ENCODE data around the gene COQ9. TPM values are rescaled to one million over a fixed set of nuclear protein-coding genes. Genes with fewer than 3 reads are reported as not detected.

The COQ9 gene
- total RNA-seq, 2 donors from 2014 or later = 29.5 to 33.5 TPM

DNA sequence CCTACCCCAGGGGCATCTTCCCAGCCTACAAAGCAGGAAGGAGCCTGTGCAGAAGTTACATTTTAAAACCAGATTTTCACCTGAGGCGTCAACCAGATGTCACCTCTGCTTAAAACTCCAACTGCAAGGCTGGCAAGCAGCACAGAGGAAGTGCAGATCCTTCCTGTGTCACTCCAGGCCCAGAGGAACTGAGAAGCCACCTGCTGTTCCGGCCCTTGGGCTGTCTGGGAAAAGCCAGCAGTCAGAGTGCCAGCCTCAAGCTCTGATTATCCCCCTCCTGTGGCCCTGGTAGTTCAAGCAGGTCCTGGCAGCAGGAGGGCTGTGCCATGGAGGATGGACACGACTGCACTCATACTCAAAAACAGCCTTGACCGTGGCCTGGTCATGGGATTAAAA, 25.4 kb downstream of the COQ9 start:
- peaks cover 61% of the 10 kb centered on the region for H3K36me3 ChIP-seq
- H3K4me3 ChIP-seq = no peak overlapping the region
- no peak overlapping the region for H3K27ac ChIP-seq
- no peaks in the 10 kb centered on the region for H3K9me3 ChIP-seq
- no peak for ATAC-seq (ENCODE audit: insufficient number of reproducible peaks, low FRiP score, low read depth)
- TF ChIP-seq, protein P1, sequence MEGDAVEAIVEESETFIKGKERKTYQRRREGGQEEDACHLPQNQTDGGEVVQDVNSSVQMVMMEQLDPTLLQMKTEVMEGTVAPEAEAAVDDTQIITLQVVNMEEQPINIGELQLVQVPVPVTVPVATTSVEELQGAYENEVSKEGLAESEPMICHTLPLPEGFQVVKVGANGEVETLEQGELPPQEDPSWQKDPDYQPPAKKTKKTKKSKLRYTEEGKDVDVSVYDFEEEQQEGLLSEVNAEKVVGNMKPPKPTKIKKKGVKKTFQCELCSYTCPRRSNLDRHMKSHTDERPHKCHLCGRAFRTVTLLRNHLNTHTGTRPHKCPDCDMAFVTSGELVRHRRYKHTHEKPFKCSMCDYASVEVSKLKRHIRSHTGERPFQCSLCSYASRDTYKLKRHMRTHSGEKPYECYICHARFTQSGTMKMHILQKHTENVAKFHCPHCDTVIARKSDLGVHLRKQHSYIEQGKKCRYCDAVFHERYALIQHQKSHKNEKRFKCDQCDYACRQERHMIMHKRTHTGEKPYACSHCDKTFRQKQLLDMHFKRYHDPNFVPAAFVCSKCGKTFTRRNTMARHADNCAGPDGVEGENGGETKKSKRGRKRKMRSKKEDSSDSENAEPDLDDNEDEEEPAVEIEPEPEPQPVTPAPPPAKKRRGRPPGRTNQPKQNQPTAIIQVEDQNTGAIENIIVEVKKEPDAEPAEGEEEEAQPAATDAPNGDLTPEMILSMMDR (IDR thresholded peaks at IDR 0.05) = no peak
- no peak for DNase-seq (ENCODE audit: low spot score)
- H3K27me3 ChIP-seq (replicated peaks; ENCODE audit: insufficient read depth) = no peaks in the 10 kb centered on the region
- H3K4me1 ChIP-seq (ENCODE audit: control insufficient read depth in 1 of 2, low read depth in 2 of 2) = peaks cover 7 to 30% of the 10 kb centered on the region in 2 donors

DNA sequence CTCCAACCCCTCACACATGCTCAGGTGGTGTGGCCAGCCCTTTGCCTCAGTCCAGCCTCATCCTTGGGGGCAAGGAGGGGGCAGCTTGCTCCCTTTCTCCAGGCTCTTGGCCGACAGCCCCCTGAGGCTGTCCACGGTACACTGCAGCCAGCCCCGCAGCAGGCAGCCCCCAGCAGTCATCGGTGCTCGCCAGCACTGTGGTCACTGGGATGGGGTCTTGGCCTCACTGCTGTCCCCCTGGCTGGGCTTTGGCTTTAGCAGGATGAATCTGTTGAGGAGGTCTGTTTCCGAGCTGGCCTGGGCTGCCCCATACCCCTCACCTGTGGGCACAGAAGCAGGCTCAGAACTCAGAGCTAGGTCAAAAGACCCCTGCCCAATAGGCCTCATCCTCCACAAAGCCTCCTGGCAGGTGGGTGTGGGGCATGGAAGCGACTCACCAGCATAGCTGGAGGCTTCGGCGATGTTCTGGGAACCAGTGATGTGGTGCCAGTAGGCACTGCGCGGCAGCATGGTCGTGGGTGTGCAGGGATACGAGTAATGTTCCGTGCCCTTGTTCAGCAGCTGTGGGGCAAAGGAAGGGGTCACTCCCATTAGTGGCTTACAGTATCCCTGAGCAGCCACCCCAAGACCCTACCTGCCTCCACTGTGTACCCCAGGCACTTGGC, 26.0 kb downstream of the COQ9 start:
- Histone ChIP-seq H3K27ac (no peak overlapping the region), H3K9me3 (no peaks in the 10 kb centered on the region), H3K36me3 (peaks cover 54% of the 10 kb centered on the region), H3K27me3 (replicated peaks; ENCODE audit: insufficient read depth) (no peaks in the 10 kb centered on the region), H3K4me3 (no peak overlapping the region), H3K4me1 (ENCODE audit: control insufficient read depth in 1 of 2, low read depth in 2 of 2) (peaks cover 13 to 36% of the 10 kb centered on the region in 2 donors)
- TF ChIP-seq, protein P1 (IDR thresholded peaks at IDR 0.05) = no peak
- ATAC-seq (ENCODE audit: insufficient number of reproducible peaks, low FRiP score, low read depth) (no peak), DNase-seq (ENCODE audit: low spot score) (no peak)

DNA sequence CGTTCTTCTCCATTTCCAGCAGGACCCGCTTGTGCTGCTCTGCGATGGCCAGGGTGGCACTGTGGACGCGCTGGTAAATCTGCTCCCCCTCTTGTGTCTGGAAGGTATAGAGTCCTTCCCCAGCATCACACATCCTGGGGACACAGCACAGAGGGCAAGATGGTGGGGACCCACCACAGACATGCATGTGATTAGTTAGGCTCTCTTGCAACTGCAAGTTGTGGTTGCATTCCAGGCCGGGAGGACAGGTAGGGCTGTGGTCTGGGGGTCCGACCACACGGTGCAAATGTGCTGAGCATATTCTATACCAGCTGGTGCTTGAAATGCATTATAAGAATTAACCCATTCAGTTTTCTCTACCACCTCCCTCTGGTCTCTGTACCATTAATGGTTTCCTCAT, 26.6 kb downstream of the COQ9 start:
- no peak overlapping the region for H3K4me3 ChIP-seq
- H3K4me1 ChIP-seq (ENCODE audit: control insufficient read depth in 1 of 2, low read depth in 2 of 2) = peaks cover 19 to 42% of the 10 kb centered on the region in 2 donors
- H3K36me3 ChIP-seq = peaks cover 53% of the 10 kb centered on the region
- no peak overlapping the region for H3K27ac ChIP-seq
- no peaks in the 10 kb centered on the region for H3K9me3 ChIP-seq
- no peaks in the 10 kb centered on the region for H3K27me3 ChIP-seq (replicated peaks; ENCODE audit: insufficient read depth)
- DNase-seq (ENCODE audit: low spot score) (no peak), ATAC-seq (ENCODE audit: insufficient number of reproducible peaks, low FRiP score, low read depth) (no peak)
- TF ChIP-seq, protein P1 (IDR thresholded peaks at IDR 0.05) = no peak

DNA sequence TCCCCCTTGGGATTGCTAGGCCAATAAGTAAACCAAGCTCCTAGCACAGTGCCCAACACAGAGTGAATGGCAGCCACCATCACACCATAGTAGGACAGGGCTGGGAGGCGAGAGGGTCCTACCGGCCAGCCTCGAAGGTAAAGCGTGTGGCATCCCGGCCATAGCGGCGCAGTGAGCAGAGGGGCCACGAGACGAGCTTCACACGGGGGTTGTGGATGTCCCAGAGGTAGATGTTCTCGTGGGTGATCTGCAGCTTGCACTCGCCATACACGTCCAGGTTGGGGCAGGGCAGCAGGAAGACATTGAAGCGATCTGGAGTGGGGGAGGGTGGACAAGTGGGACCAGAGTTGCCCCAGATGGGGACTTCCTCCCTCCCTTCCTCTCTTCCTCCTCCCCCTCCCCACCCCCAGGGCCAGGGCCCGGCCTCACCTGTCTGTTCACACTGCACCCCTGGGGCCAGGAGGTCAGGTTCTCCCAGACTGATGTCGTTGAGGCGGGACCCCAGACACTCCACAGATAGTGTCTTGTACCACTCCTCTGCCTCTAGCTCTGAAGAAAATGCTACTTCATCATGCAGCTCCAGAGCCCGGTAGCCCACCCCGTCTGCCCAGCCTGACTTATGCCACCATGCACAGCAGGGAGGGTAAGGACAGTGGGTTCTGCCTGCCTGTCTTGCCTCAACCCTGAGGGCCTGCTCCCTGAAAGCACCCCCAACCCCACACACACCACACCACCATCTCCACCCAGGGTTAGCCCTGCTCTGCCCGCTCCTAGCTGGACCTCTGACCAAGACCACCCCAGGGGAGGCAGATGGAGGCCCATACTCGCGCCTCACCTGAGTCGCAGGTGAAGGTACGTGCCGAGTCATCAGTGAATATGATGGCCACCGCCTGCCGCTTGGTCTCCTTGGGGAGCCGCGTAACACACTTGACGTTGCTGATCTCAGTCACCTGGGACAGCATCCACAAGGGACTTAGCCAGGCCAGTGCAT, 27.7 kb downstream of the COQ9 start:
- H3K4me3 ChIP-seq = no peak overlapping the region
- no peak overlapping the region for H3K27ac ChIP-seq
- TF ChIP-seq, protein P1 (IDR thresholded peaks at IDR 0.05) = no peak
- ATAC-seq (ENCODE audit: insufficient number of reproducible peaks, low FRiP score, low read depth) (no peak), DNase-seq (ENCODE audit: low spot score) (no peak)
- H3K9me3 ChIP-seq = no peaks in the 10 kb centered on the region
- no peaks in the 10 kb centered on the region for H3K27me3 ChIP-seq (replicated peaks; ENCODE audit: insufficient read depth)
- H3K4me1 ChIP-seq (ENCODE audit: control insufficient read depth in 1 of 2, low read depth in 2 of 2) = peaks cover 23 to 48% of the 10 kb centered on the region in 2 donors
- peaks cover 42% of the 10 kb centered on the region for H3K36me3 ChIP-seq

DNA sequence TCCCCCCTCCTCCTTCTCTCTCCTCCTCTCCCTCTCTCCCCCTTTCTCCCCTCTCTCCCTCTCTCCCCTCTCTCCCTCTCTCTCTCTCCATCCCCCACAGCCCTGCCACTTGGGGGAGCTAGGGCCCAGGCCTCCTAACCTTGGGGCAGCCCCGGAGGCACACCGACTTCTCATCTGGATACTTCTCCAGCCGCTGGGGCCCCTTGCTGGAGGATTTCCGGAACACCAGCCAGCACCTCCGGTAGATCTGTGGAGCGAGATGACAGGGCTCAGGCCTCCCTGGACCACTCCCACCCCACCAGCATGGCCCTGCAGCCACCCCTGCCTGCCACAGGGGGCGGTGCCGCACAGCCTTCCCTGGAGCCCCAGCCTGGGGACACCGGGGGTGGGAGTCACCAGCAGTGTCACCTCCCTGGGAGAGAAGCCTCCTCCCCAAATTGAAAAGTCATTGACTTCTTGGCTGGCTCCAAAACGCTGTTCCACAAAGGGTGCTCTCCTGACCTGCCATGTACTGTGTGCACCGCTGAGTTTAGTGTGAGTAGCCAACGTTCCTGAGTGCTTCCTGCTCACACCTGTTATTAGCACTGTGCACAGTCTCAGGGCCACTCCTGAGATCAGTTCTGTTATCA, 28.5 kb downstream of the COQ9 start:
- Histone ChIP-seq H3K4me1 (ENCODE audit: control insufficient read depth in 1 of 2, low read depth in 2 of 2) (peaks cover 23 to 51% of the 10 kb centered on the region in 2 donors), H3K27ac (peak overlapping the region in 1 of 2 donors; percentile 83), H3K9me3 (no peaks in the 10 kb centered on the region), H3K4me3 (no peak overlapping the region), H3K36me3 (peaks cover 35% of the 10 kb centered on the region), H3K27me3 (replicated peaks; ENCODE audit: insufficient read depth) (no peaks in the 10 kb centered on the region)
- no peak for DNase-seq (ENCODE audit: low spot score)
- TF ChIP-seq, protein P1 (IDR thresholded peaks at IDR 0.05) = peak; percentile 21
- ATAC-seq (ENCODE audit: insufficient number of reproducible peaks, low FRiP score, low read depth) = no peak

All from thoracic aorta (tissue), 2 donors.